ENCODE data around the gene PALLD. TPM values are rescaled to one million over a fixed set of nuclear protein-coding genes. Genes with fewer than 3 reads are reported as not detected.

The PALLD gene
- total and polyA plus RNA-seq, 2 of the 8 experiments (the other 6 are each of a cell fraction or from before 2014, with no cell fraction given), result 10.5 to 25.0 TPM

DNA sequence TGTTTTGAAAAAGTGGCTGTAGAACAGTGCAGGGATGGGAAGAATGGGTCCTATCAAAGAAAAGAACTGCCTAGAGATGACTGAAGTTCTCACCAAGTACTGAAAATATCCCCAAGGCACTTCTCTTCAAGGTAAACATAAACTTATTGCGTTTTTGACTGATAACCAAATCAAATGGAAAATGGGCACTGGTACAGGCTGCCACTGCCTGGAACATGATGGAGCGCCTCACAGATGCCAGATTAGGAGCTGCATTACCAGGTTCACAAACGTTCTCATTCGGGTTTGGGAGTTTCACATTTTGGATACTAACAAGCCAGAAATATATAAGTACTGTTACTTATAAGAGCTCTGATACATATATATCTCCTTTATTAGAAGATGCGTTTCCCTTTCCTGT lies 371.9 kb downstream of the PALLD start:
- WGBS, 2 experiments (ENCODE audit: extremely low coverage in 1 of 2, insufficient coverage in 1 of 2, insufficient read length in 1 of 2, insufficient replicate concordance in 2 of 2, low coverage in 1 of 2, low lambda C conversion rate in 2 of 2, missing lambda C conversion rate in 1 of 2), result 79% methylated on average over 5 of the region's 5 CpGs; no CpG with 5 or more reads in 1 of the 2 experiments
- no peak overlapping the region for H3K4me3 ChIP-seq (ENCODE audit: extremely low read depth in 1 of 4, insufficient read depth in 2 of 4, low read depth in 3 of 4, low read length in 4 of 4)
- H3K36me3 ChIP-seq (ENCODE audit: control insufficient read depth in 2 of 4, insufficient read depth in 4 of 4, low read length in 3 of 4), result no peaks in the 10 kb centered on the region
- no peak overlapping the region for H3K18ac ChIP-seq (ENCODE audit: extremely low read depth, low read length)
- H2AK5ac ChIP-seq (ENCODE audit: low read depth, low read length), result no peak overlapping the region
- H2AFZ ChIP-seq (ENCODE audit: low read length), result no peak overlapping the region
- no peak overlapping the region for H3K23ac ChIP-seq (ENCODE audit: insufficient read length)
- no peak overlapping the region for H2BK20ac ChIP-seq (ENCODE audit: low read length)
- no peaks in the 10 kb centered on the region for H3K79me1 ChIP-seq (ENCODE audit: low read depth, low read length)
- H3K9ac ChIP-seq (replicated peaks in 1 of 4; ENCODE audit: extremely low read depth in 1 of 4, low read depth in 3 of 4, low read length in 3 of 4), result no peak overlapping the region
- H3K56ac ChIP-seq (replicated peaks; ENCODE audit: insufficient read length, low read depth, low read length), result no peak overlapping the region
- no peak overlapping the region for H4K91ac ChIP-seq (replicated peaks; ENCODE audit: insufficient read length, low read length)
- POLR2A ChIA-PET (ENCODE audit: partially characterized antibody), result no interaction called here
- no peak overlapping the region for H4K8ac ChIP-seq (ENCODE audit: extremely low read depth, insufficient read depth, low read length)
- DNase-seq (ENCODE audit: low read depth in 1 of 2, low spot score in 2 of 2), result no peak
- H2BK5ac ChIP-seq (ENCODE audit: low read depth, low read length), result no peak overlapping the region
- no peak overlapping the region for H2BK15ac ChIP-seq (ENCODE audit: low read length)
- no peak overlapping the region for H2BK12ac ChIP-seq (ENCODE audit: low read depth, low read length)
- CTCF ChIA-PET (ENCODE audit: partially characterized antibody), result interaction anchor here (0.6 to 0.9 kb wide), 2 partner anchors 12 to 33 kb away, joined by 3 read pairs; no protein-coding TSS in a partner anchor
- no peaks in the 10 kb centered on the region for H4K20me1 ChIP-seq (replicated peaks in 1 of 2; ENCODE audit: control insufficient read depth in 1 of 2, insufficient read depth in 2 of 2, low read length in 2 of 2)
- peaks cover 0 to 7% (median 1%) of the 10 kb centered on the region in 4 experiments; a peak in 2 of 7 replicates for H3K4me1 ChIP-seq (replicated peaks in 1 of 4; ENCODE audit: control insufficient read depth in 3 of 4, insufficient read depth in 4 of 4, low read length in 3 of 4)
- H3K23me2 ChIP-seq (ENCODE audit: low read depth, low read length), result no peaks in the 10 kb centered on the region
- no peak overlapping the region for H2BK120ac ChIP-seq (replicated peaks; ENCODE audit: low read depth, low read length)
- H3K27me3 ChIP-seq (replicated peaks in 1 of 4; ENCODE audit: control insufficient read depth in 3 of 4, extremely low read depth in 1 of 4, insufficient read depth in 3 of 4, low read length in 3 of 4), result no peaks in the 10 kb centered on the region
- no peak overlapping the region for H3K4ac ChIP-seq (replicated peaks; ENCODE audit: insufficient read length, low read depth, low read length)
- H3K14ac ChIP-seq (ENCODE audit: insufficient read length), result no peak overlapping the region
- no peaks in the 10 kb centered on the region for H3K9me3 ChIP-seq (ENCODE audit: insufficient read depth in 2 of 2, low read depth in 1 of 2, low read length in 1 of 2)
- H4K5ac ChIP-seq (ENCODE audit: insufficient read length, low read depth, low read length), result no peak overlapping the region
- TF ChIP-seq SUZ12 (IDR thresholded peaks at IDR 0.05; ENCODE audit: low read length) (no peak), RXRA (IDR thresholded peaks at IDR 0.05; ENCODE audit: insufficient read depth, low read depth, low read length) (no peak), YY1 (IDR thresholded peaks at IDR 0.05; ENCODE audit: low read depth, low read length) (no peak)
- H3K27ac ChIP-seq (ENCODE audit: low read depth, low read length), result no peak overlapping the region
- no peaks in the 10 kb centered on the region for H3K79me2 ChIP-seq (ENCODE audit: control insufficient read depth in 1 of 2, insufficient read depth in 2 of 2, low read length in 2 of 2)
- FAIRE-seq, result no peak
- H3K4me2 ChIP-seq (ENCODE audit: insufficient read depth in 1 of 2, low read depth in 2 of 2, low read length in 2 of 2), result no peak overlapping the region

All from H1 (cell line).